ENCODE measurements around the gene CFAP57. TPM values are rescaled to one million over a fixed set of nuclear protein-coding genes. Genes with fewer than 3 reads are reported as not detected.

Gene CFAP57
- total and polyA plus RNA-seq, 2 of the 8 experiments (the other 6 are each of a cell fraction or from before 2014, with no cell fraction given): 0.20 to 0.80 TPM

DNA sequence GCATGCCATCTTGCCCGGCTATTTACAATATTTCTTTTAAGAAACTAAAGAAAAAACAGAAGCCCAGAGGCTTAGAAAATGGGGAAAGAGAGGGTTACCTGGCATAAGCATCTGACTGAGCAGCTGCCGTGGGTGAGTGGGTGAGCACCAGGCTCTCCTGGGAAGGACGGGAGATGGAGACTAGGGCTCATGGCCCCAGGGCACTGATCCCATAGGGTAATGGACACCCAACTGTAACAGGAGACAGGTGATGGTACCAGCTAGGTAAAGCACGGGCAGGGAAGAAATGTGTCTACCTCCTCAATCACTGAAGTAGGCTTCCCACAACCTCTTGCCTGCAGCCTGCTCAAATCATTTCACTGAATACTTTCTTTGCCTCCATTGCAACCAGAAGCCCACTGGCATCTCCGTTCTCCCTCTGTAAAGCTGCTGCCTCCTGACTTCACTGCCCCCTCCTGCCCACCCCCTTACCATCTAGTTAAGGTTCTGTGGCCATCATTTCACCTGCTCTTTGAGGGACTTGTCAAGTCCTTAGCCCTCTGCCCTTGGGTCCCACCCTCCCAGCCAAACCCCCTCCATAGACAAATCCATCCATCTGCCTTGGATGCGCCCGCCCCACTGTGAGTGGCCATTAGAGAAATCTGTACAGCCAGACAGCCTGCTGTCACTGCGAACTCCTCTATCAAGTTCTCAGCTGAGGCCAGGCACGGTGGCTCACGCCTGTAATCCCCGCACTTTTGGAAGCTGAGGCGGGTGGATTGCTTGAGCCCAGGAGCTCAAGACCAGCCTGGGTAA, 103.9 kb downstream of the CFAP57 start:
- H3K79me1 ChIP-seq (ENCODE audit: low read depth, low read length): peaks cover 3% of the 10 kb centered on the region
- no peak for FAIRE-seq
- 0 out of 2 replicates have a peak overlapping the region, but pooled peaks have one; percentile 1 for H2BK5ac ChIP-seq (ENCODE audit: low read depth, low read length)
- POLR2A ChIA-PET (ENCODE audit: partially characterized antibody): interaction anchor here (1.3 to 2.0 kb wide), 5 partner anchors 10 to 83 kb away, joined by 3 to 7 read pairs (median 5); partner anchors contain the start of genes C1orf210, CDC20 and TIE1
- no peak overlapping the region for H3K23ac ChIP-seq (ENCODE audit: insufficient read length)
- 93% methylated on average over 12 of the region's 12 CpGs; no CpG with 5 or more reads in 1 of the 2 experiments for WGBS, 2 experiments (ENCODE audit: extremely low coverage in 1 of 2, insufficient coverage in 1 of 2, insufficient read length in 1 of 2, insufficient replicate concordance in 2 of 2, low coverage in 1 of 2, low lambda C conversion rate in 2 of 2, missing lambda C conversion rate in 1 of 2)
- no peak overlapping the region for H3K4me3 ChIP-seq (ENCODE audit: extremely low read depth in 1 of 4, insufficient read depth in 2 of 4, low read depth in 3 of 4, low read length in 4 of 4)
- no peak overlapping the region; the same call in 1 of the 2 replicates for H3K18ac ChIP-seq (ENCODE audit: extremely low read depth, low read length)
- peaks cover 3% of the 10 kb centered on the region; the same call in 1 of the 2 replicates for H3K23me2 ChIP-seq (ENCODE audit: low read depth, low read length)
- H2BK12ac ChIP-seq (ENCODE audit: low read depth, low read length): no peak overlapping the region
- CTCF ChIA-PET (ENCODE audit: partially characterized antibody): interaction anchor here (0.7 to 2.7 kb wide), 3 partner anchors 10 to 82 kb away, joined by 3 to 10 read pairs (median 5); partner anchors contain the start of genes C1orf210 and CDC20
- H3K4me1 ChIP-seq (replicated peaks in 1 of 4; ENCODE audit: control insufficient read depth in 3 of 4, insufficient read depth in 4 of 4, low read length in 3 of 4): peaks cover 0 to 7% (median 1%) of the 10 kb centered on the region in 4 experiments; a peak in 4 of 7 replicates
- H4K8ac ChIP-seq (ENCODE audit: extremely low read depth, insufficient read depth, low read length): peak overlapping the region; percentile 7; the same call in 1 of the 2 replicates
- H3K36me3 ChIP-seq (ENCODE audit: control insufficient read depth in 2 of 4, insufficient read depth in 4 of 4, low read length in 3 of 4): peaks cover 2 to 12% (median 6%) of the 10 kb centered on the region in 4 experiments; a peak in 6 of 8 replicates
- no peak overlapping the region for H3K4me2 ChIP-seq (ENCODE audit: insufficient read depth in 1 of 2, low read depth in 2 of 2, low read length in 2 of 2)
- no peak overlapping the region for H2BK15ac ChIP-seq (ENCODE audit: low read length)
- no peak overlapping the region for H4K5ac ChIP-seq (ENCODE audit: insufficient read length, low read depth, low read length)
- no peaks in the 10 kb centered on the region for H4K20me1 ChIP-seq (replicated peaks in 1 of 2; ENCODE audit: control insufficient read depth in 1 of 2, insufficient read depth in 2 of 2, low read length in 2 of 2)
- no peak overlapping the region for H3K4ac ChIP-seq (replicated peaks; ENCODE audit: insufficient read length, low read depth, low read length)
- no peak overlapping the region for H3K56ac ChIP-seq (replicated peaks; ENCODE audit: insufficient read length, low read depth, low read length)
- no peak overlapping the region for H3K14ac ChIP-seq (ENCODE audit: insufficient read length)
- no peak overlapping the region for H3K9ac ChIP-seq (replicated peaks in 1 of 4; ENCODE audit: extremely low read depth in 1 of 4, low read depth in 3 of 4, low read length in 3 of 4)
- H2AFZ ChIP-seq (ENCODE audit: low read length): no peak overlapping the region
- no peak overlapping the region for H3K27ac ChIP-seq (ENCODE audit: low read depth, low read length)
- H3K9me3 ChIP-seq (ENCODE audit: insufficient read depth in 2 of 2, low read depth in 1 of 2, low read length in 1 of 2): no peaks in the 10 kb centered on the region
- DNase-seq (ENCODE audit: low read depth in 1 of 2, low spot score in 2 of 2): no peak
- H4K91ac ChIP-seq (replicated peaks; ENCODE audit: insufficient read length, low read length): no peak overlapping the region
- no peak overlapping the region for H2BK20ac ChIP-seq (ENCODE audit: low read length)
- 0 out of 4 replicates have a peak, but pooled peaks cover 0 to 3% of the 10 kb centered on the region in 2 experiments for H3K79me2 ChIP-seq (ENCODE audit: control insufficient read depth in 1 of 2, insufficient read depth in 2 of 2, low read length in 2 of 2)
- no peaks in the 10 kb centered on the region for H3K27me3 ChIP-seq (replicated peaks in 1 of 4; ENCODE audit: control insufficient read depth in 3 of 4, extremely low read depth in 1 of 4, insufficient read depth in 3 of 4, low read length in 3 of 4)
- H2BK120ac ChIP-seq (replicated peaks; ENCODE audit: low read depth, low read length): no peak overlapping the region
- H2AK5ac ChIP-seq (ENCODE audit: low read depth, low read length): no peak overlapping the region
- TF ChIP-seq RAD21 (IDR thresholded peaks at IDR 0.05 in 1 of 2, conservative IDR thresholded peaks at IDR 0.05 in 1 of 2; ENCODE audit: low read depth in 2 of 2, low read length in 2 of 2) (no peak), SIRT6 (IDR thresholded peaks at IDR 0.05; ENCODE audit: low read length) (no peak), EGR1 (IDR thresholded peaks at IDR 0.05; ENCODE audit: borderline replicate concordance, low read depth, low read length) (no peak), KDM5A (IDR thresholded peaks at IDR 0.05; ENCODE audit: low read length) (no peak), KDM4A (IDR thresholded peaks at IDR 0.05; ENCODE audit: low read depth, low read length, severe bottlenecking) (no peak), RFX5 (IDR thresholded peaks at IDR 0.05; ENCODE audit: borderline replicate concordance, low read depth, low read length) (no peak), EZH2 (IDR thresholded peaks at IDR 0.05; ENCODE audit: low read depth, low read length, severe bottlenecking) (no peak), SRF (IDR thresholded peaks at IDR 0.05; ENCODE audit: low read depth, low read length) (no peak), EP300 (IDR thresholded peaks at IDR 0.05; ENCODE audit: borderline replicate concordance in 1 of 2, low read depth in 2 of 2, low read length in 2 of 2) (no peak), SUZ12 (IDR thresholded peaks at IDR 0.05; ENCODE audit: low read length) (no peak), NANOG (IDR thresholded peaks at IDR 0.05; ENCODE audit: insufficient read depth, low read depth, low read length, poor library complexity, severe bottlenecking) (no peak)

Measured in H1 (cell line).